Neural crest cell (in vitro differentiated cells): ENCODE data around the gene STRAP. TPM values are rescaled to one million over a fixed set of nuclear protein-coding genes. Genes with fewer than 3 reads are reported as not detected.
A peak's percentile ranks its signal among the peaks of the same experiment; 100 is the strongest.

Experiments used
- DNase-seq: peaks from one replicate; pipeline ENCODE4 v3.0.0; 2021; ENCODE audit warnings: low read depth, mixed read lengths, low spot score
- H3K27ac Mint-ChIP-seq: one replicate; pipeline ENCODE4 v1.8.0; 2021; ENCODE audit warnings: mild to moderate bottlenecking, mixed read lengths; ENCODE audit not compliant: unreplicated experiment
- H3K27me3 Mint-ChIP-seq: 2 replicates; pipeline ENCODE4 v1.8.0; 2021; ENCODE audit warnings: low read depth, mild to moderate bottlenecking, mixed read lengths
- H3K36me3 Mint-ChIP-seq: 2 replicates; pipeline ENCODE4 v1.8.0; 2021; ENCODE audit warnings: low read depth, mild to moderate bottlenecking, mixed read lengths
- H3K4me1 Mint-ChIP-seq: 2 replicates; pipeline ENCODE4 v1.8.0; 2021; ENCODE audit warnings: mixed read lengths
- H3K4me3 Mint-ChIP-seq: one replicate; pipeline ENCODE4 v1.8.0; 2021; ENCODE audit warnings: mild to moderate bottlenecking, mixed read lengths
- H3K9me3 Mint-ChIP-seq: 2 replicates; pipeline ENCODE4 v1.8.0; 2021; ENCODE audit warnings: mixed read lengths
- total RNA-seq: library from RNA; stranded (reverse); gene quantifications from 2 replicates; pipeline ENCODE4 v1.2.1, GENCODE V29; 2021
- TF ChIP-seq, protein P1 (sequence below): fragments of 200-600 bp; sonication (generic); conservative IDR thresholded peaks from 2 replicates; pipeline ENCODE4 v1.5.0; 2021; ENCODE audit warnings: antibody characterized with exemption, mild to moderate bottlenecking

The STRAP gene
- total RNA-seq, 1 donor from 2014 or later = 191 TPM

DNA sequence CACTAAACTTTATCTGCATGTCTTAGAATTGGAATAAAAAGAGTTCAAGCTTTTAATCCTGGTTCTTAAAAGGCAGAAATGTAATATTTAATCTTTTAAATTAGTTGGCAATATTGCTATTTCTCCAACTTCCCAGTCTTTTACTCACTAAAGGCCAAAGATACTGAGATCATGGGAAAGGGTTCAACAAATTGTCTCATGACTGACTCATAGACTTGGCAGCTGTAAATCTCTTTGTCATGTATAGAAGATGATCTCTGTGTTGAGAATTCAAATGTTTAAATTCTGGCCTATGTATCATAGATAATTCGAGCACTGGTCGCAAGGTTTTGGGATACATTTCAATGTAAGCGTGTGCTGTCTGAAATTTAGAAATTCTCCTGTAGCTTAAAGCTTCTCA, 40.1 kb upstream of the STRAP start:
- no peak overlapping the region for H3K27ac Mint-ChIP-seq
- H3K4me1 Mint-ChIP-seq = peaks cover 10% of the 10 kb centered on the region
- H3K27me3 Mint-ChIP-seq = no peaks in the 10 kb centered on the region
- H3K4me3 Mint-ChIP-seq = no peak overlapping the region
- TF ChIP-seq, protein P1, sequence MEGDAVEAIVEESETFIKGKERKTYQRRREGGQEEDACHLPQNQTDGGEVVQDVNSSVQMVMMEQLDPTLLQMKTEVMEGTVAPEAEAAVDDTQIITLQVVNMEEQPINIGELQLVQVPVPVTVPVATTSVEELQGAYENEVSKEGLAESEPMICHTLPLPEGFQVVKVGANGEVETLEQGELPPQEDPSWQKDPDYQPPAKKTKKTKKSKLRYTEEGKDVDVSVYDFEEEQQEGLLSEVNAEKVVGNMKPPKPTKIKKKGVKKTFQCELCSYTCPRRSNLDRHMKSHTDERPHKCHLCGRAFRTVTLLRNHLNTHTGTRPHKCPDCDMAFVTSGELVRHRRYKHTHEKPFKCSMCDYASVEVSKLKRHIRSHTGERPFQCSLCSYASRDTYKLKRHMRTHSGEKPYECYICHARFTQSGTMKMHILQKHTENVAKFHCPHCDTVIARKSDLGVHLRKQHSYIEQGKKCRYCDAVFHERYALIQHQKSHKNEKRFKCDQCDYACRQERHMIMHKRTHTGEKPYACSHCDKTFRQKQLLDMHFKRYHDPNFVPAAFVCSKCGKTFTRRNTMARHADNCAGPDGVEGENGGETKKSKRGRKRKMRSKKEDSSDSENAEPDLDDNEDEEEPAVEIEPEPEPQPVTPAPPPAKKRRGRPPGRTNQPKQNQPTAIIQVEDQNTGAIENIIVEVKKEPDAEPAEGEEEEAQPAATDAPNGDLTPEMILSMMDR = no peak
- DNase-seq = no peak
- H3K36me3 Mint-ChIP-seq = no peaks in the 10 kb centered on the region
- H3K9me3 Mint-ChIP-seq = peaks cover under 1% of the 10 kb centered on the region

DNA sequence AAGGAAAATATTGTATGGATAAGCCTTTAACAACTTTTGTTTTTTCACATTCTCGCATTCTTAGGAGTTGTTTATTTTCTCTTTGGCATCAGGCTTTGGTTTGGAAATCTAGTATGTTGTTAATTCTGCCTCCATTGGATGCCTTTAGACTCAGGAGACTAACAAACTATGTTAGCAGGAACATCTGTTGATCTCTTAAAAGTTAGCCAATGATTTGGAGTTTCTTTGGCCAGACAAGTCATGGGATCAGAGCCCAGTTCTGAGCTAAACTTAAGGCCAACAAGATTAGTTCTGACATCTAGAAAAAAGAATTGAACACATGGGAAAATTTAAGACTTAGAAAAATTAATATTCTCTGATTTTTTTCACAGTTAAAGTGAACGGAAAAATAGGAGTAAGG, 35.3 kb upstream of the STRAP start:
- Mint-ChIP-seq H3K27ac (no peak overlapping the region), H3K36me3 (no peaks in the 10 kb centered on the region), H3K4me1 (no peaks in the 10 kb centered on the region), H3K27me3 (no peaks in the 10 kb centered on the region), H3K4me3 (no peak overlapping the region), H3K9me3 (no peaks in the 10 kb centered on the region)
- TF ChIP-seq, protein P1 = no peak
- DNase-seq = no peak

DNA sequence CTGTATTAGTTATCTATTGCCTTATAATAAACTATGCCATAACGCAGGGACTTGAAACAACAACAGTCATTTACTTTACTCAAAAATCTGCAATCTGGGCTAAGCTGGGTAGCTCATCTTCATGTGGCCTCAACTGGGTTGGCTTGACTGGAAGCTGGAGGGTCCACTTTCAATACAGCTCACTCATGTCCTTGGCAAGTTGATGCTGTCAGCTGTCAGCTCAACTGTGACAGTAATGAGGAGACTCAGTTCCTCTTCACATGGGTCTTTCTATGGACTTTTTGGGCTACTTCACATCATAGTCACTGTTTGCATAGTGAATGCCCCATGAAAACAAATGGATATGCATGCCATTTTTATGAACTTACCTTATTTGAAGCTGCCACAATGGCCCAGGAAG, 33.6 kb upstream of the STRAP start:
- TF ChIP-seq, protein P1 = no peak
- DNase-seq = no peak
- no peaks in the 10 kb centered on the region for H3K36me3 Mint-ChIP-seq
- no peak overlapping the region for H3K27ac Mint-ChIP-seq
- no peaks in the 10 kb centered on the region for H3K4me1 Mint-ChIP-seq
- no peak overlapping the region for H3K4me3 Mint-ChIP-seq
- H3K27me3 Mint-ChIP-seq = no peaks in the 10 kb centered on the region
- H3K9me3 Mint-ChIP-seq = no peaks in the 10 kb centered on the region

DNA sequence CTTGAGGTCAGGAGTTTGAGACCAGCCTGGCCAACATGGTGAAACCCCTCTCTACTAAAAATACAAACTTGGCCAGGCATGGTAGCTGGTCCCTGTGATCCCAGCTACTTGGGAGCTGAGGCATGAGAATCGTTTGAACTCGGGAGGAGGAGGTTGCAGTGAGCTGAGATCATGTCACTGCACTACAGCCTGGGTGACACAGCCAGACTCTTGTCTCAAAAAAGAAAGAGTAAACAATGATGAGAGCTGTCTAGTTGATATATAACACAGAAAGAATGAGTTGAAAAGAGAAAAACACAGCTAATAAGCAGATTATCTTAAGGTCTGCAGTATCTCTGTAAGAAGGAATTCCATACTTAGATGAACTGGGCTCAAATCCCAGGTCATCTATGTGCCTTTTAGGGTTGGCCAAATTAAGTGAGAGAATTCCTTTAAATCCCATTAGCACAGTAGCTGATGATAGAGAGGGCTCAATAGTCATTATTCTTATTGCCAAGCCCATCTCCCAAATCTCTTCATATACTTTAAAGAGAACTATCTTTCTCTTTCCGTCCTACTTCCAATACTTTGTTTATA, 31.1 kb upstream of the STRAP start:
- TF ChIP-seq, protein P1 = no peak
- DNase-seq = no peak
- H3K36me3 Mint-ChIP-seq = no peaks in the 10 kb centered on the region
- no peaks in the 10 kb centered on the region for H3K27me3 Mint-ChIP-seq
- no peak overlapping the region for H3K27ac Mint-ChIP-seq
- H3K4me3 Mint-ChIP-seq = no peak overlapping the region
- no peaks in the 10 kb centered on the region for H3K9me3 Mint-ChIP-seq
- no peaks in the 10 kb centered on the region for H3K4me1 Mint-ChIP-seq

DNA sequence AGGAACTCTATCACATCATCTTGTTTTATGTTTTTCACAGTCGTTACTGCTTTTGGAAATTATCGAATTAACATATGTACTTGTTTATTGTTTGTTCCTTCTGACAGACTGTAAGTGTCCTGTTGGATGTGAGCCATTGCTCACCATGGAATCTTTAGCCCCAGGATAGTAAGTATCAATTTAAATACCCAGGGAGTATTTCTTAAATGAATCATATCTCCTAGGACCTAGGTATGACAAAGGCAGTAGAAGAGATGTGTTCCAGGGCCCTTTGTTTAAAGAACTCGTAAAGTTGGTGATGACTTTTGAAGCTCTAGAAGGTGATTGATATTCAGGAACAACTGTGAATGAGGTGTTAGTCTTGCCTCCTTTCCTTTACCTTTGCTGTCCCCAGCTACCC, 30.3 kb upstream of the STRAP start:
- DNase-seq = no peak
- H3K9me3 Mint-ChIP-seq = no peaks in the 10 kb centered on the region
- H3K36me3 Mint-ChIP-seq = no peaks in the 10 kb centered on the region
- no peaks in the 10 kb centered on the region for H3K4me1 Mint-ChIP-seq
- no peak overlapping the region for H3K4me3 Mint-ChIP-seq
- H3K27me3 Mint-ChIP-seq = no peaks in the 10 kb centered on the region
- TF ChIP-seq, protein P1 = no peak
- H3K27ac Mint-ChIP-seq = peak overlapping the region; percentile 32

DNA sequence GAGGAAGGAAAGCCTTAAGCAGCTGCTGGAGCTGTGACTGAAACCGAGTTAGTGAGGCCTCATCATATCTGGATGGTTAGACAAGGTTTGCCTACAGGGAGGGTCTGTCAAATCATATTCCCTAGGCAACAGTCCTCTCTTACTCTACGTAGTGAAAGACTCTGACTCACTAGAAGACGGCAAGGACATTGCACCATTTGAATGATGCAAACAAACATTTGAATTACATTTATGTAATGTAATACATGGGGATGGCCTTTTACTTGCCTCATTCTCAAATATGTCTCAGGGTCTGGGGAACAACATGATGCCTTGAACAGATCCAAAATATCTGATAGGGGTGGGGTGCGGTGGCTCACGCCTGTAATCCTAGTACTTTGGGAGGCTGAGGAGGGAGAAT, 29.8 kb upstream of the STRAP start:
- TF ChIP-seq, protein P1 = no peak
- Mint-ChIP-seq H3K27me3 (no peaks in the 10 kb centered on the region), H3K4me3 (no peak overlapping the region), H3K9me3 (no peaks in the 10 kb centered on the region), H3K36me3 (no peaks in the 10 kb centered on the region), H3K4me1 (no peaks in the 10 kb centered on the region), H3K27ac (no peak overlapping the region)
- DNase-seq = no peak
